HEK293 (cell line): ENCODE measurements around the gene NR4A3.

Experiments used
- BCL11A ChIP-seq: fragments of 450-650 bp; formaldehyde crosslinking; IDR thresholded peaks from 2 replicates; pipeline ENCODE4 v1.5.1; 2016; ENCODE audit warnings: low read depth, missing biosample characterization, missing genetic modification characterization
- EGR2 ChIP-seq: fragments of 450-650 bp; formaldehyde crosslinking; IDR thresholded peaks from 2 replicates; pipeline ENCODE4 v1.5.1; 2016; ENCODE audit warnings: low read depth, missing biosample characterization, missing genetic modification characterization
- FEZF1 ChIP-seq: fragments of 450-650 bp; formaldehyde crosslinking; IDR thresholded peaks from 2 replicates; pipeline ENCODE4 v1.5.1; 2016; ENCODE audit warnings: missing biosample characterization, missing genetic modification characterization
- IKZF3 ChIP-seq: fragments of 450-650 bp; IDR thresholded peaks from 2 replicates; pipeline ENCODE4 v1.5.0; 2018; ENCODE audit warnings: missing biosample characterization, mild to moderate bottlenecking, missing genetic modification characterization, moderate library complexity
- OSR2 ChIP-seq: fragments of 450-650 bp; formaldehyde crosslinking; IDR thresholded peaks from 2 replicates; pipeline ENCODE4 v1.5.1; 2016; ENCODE audit warnings: missing biosample characterization, missing genetic modification characterization
- OVOL3 ChIP-seq: fragments of 450-650 bp; formaldehyde crosslinking; IDR thresholded peaks from 2 replicates; pipeline ENCODE4 v1.5.1; 2016; ENCODE audit warnings: missing biosample characterization, missing genetic modification characterization
- SP7 ChIP-seq: fragments of 450-650 bp; formaldehyde crosslinking; IDR thresholded peaks from 2 replicates; pipeline ENCODE4 v1.5.1; 2016; ENCODE audit warnings: missing biosample characterization, missing genetic modification characterization
- TCF7L2 ChIP-seq: IDR thresholded peaks from 2 replicates; pipeline ENCODE4 v1.6.1; 2011; ENCODE audit warnings: low read depth, mild to moderate bottlenecking, inconsistent platforms, low read length, moderate library complexity, borderline replicate concordance
- WT1 ChIP-seq: fragments of 450-650 bp; formaldehyde crosslinking; IDR thresholded peaks from 2 replicates; pipeline ENCODE4 v1.5.1; 2016; ENCODE audit warnings: missing biosample characterization, missing genetic modification characterization
- YY2 ChIP-seq: fragments of 450-650 bp; formaldehyde crosslinking; IDR thresholded peaks from 2 replicates; pipeline ENCODE4 v1.5.1; 2016; ENCODE audit warnings: missing biosample characterization, missing genetic modification characterization
- ZBTB48 ChIP-seq: fragments of 450-650 bp; formaldehyde crosslinking; IDR thresholded peaks from 2 replicates; pipeline ENCODE4 v1.5.1; 2016; ENCODE audit warnings: missing biosample characterization, missing genetic modification characterization
- ZBTB8A ChIP-seq: fragments of 450-650 bp; formaldehyde crosslinking; IDR thresholded peaks from 2 replicates; pipeline ENCODE4 v1.5.1; 2016; ENCODE audit warnings: missing biosample characterization, missing genetic modification characterization
- ZNF121 ChIP-seq: fragments of 450-650 bp; formaldehyde crosslinking; IDR thresholded peaks from 2 replicates; pipeline ENCODE4 v1.5.1; 2016; ENCODE audit warnings: missing biosample characterization, missing genetic modification characterization
- ZNF174 ChIP-seq: fragments of 450-650 bp; formaldehyde crosslinking; IDR thresholded peaks from 2 replicates; pipeline ENCODE4 v1.5.0; 2017; ENCODE audit warnings: missing biosample characterization, mild to moderate bottlenecking, missing genetic modification characterization
- ZNF184 ChIP-seq: fragments of 450-650 bp; IDR thresholded peaks from 2 replicates; pipeline ENCODE4 v1.5.1; 2018; ENCODE audit warnings: missing biosample characterization, mild to moderate bottlenecking, missing genetic modification characterization
- ZNF416 ChIP-seq: fragments of 450-650 bp; formaldehyde crosslinking; IDR thresholded peaks from 2 replicates; pipeline ENCODE4 v1.5.1; 2016; ENCODE audit warnings: missing biosample characterization, missing genetic modification characterization
- ZNF560 ChIP-seq: fragments of 450-650 bp; formaldehyde crosslinking; IDR thresholded peaks from 2 replicates; pipeline ENCODE4 v1.5.1; 2017; ENCODE audit warnings: missing biosample characterization, missing genetic modification characterization, borderline replicate concordance
- ZNF561 ChIP-seq: fragments of 450-650 bp; IDR thresholded peaks from 2 replicates; pipeline ENCODE4 v1.5.1; 2018; ENCODE audit warnings: missing biosample characterization, missing genetic modification characterization, borderline replicate concordance
- ZNF571 ChIP-seq: fragments of 450-650 bp; formaldehyde crosslinking; IDR thresholded peaks from 2 replicates; pipeline ENCODE4 v1.5.0; 2017; ENCODE audit warnings: missing biosample characterization, missing genetic modification characterization
- ZNF701 ChIP-seq: fragments of 450-650 bp; formaldehyde crosslinking; IDR thresholded peaks from 2 replicates; pipeline ENCODE4 v1.5.1; 2016; ENCODE audit warnings: missing biosample characterization, missing genetic modification characterization
- ZNF777 ChIP-seq: fragments of 450-650 bp; formaldehyde crosslinking; IDR thresholded peaks from 2 replicates; pipeline ENCODE4 v1.5.1; 2017; ENCODE audit warnings: missing biosample characterization, missing genetic modification characterization, borderline replicate concordance
- ZNF843 ChIP-seq: fragments of 450-650 bp; formaldehyde crosslinking; IDR thresholded peaks from 2 replicates; pipeline ENCODE4 v1.5.1; 2016; ENCODE audit warnings: missing biosample characterization, missing genetic modification characterization
- ZSCAN30 ChIP-seq: fragments of 450-650 bp; IDR thresholded peaks from 2 replicates; pipeline ENCODE4 v1.5.1; 2018; ENCODE audit warnings: missing biosample characterization, mild to moderate bottlenecking, missing genetic modification characterization, moderate library complexity
- ZXDB ChIP-seq: fragments of 450-650 bp; formaldehyde crosslinking; IDR thresholded peaks from 2 replicates; pipeline ENCODE4 v1.5.1; 2016; ENCODE audit warnings: missing biosample characterization, missing genetic modification characterization
- TF ChIP-seq, protein P1 (sequence below): fragments of 450-650 bp; formaldehyde crosslinking; IDR thresholded peaks from 2 replicates; pipeline ENCODE4 v1.5.1; 2016; ENCODE audit warnings: missing biosample characterization, missing genetic modification characterization
- TF ChIP-seq, protein P2 (sequence below): fragments of 450-650 bp; formaldehyde crosslinking; IDR thresholded peaks from 2 replicates; pipeline ENCODE4 v1.5.1; 2017; ENCODE audit warnings: missing biosample characterization, missing genetic modification characterization
- TF ChIP-seq, protein P3 (sequence below): fragments of 450-650 bp; IDR thresholded peaks from 2 replicates; pipeline ENCODE4 v1.5.1; 2018; ENCODE audit warnings: missing biosample characterization, mild to moderate bottlenecking, missing genetic modification characterization
- TF ChIP-seq, protein P4 (sequence below): fragments of 450-650 bp; formaldehyde crosslinking; IDR thresholded peaks from 2 replicates; pipeline ENCODE4 v1.5.1; 2016; ENCODE audit warnings: missing biosample characterization, missing genetic modification characterization
- TF ChIP-seq, protein P5 (sequence below): fragments of 450-650 bp; formaldehyde crosslinking; IDR thresholded peaks from 2 replicates; pipeline ENCODE4 v1.5.1; 2016; ENCODE audit warnings: missing biosample characterization, missing genetic modification characterization
- TF ChIP-seq, protein P6 (sequence below): fragments of 450-650 bp; formaldehyde crosslinking; optimal IDR thresholded peaks from 2 replicates; pipeline ENCODE3; 2016; ENCODE audit warnings: missing biosample characterization, mild to moderate bottlenecking, missing genetic modification characterization

The NR4A3 gene

DNA sequence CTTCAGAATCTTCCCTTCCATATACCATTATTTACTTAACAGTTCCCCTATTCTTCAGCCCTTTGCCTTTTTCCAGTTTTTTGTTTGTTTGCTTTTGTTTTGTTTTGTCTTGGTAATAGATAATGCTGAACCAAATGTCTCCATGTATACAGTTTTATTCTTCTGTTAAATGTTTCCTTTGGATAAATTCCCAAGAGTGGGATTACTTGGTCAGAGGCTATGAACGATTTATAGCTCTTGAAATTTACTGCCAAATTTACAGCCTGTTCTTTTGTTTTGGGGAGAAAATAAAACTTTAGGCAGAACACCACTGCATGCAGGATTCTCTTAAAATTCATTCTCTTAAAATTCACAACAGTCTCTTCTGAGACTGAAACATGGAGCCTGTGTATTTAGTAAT is 38.6 kb downstream of the NR4A3 start (continued):
- TF ChIP-seq, protein P1, sequence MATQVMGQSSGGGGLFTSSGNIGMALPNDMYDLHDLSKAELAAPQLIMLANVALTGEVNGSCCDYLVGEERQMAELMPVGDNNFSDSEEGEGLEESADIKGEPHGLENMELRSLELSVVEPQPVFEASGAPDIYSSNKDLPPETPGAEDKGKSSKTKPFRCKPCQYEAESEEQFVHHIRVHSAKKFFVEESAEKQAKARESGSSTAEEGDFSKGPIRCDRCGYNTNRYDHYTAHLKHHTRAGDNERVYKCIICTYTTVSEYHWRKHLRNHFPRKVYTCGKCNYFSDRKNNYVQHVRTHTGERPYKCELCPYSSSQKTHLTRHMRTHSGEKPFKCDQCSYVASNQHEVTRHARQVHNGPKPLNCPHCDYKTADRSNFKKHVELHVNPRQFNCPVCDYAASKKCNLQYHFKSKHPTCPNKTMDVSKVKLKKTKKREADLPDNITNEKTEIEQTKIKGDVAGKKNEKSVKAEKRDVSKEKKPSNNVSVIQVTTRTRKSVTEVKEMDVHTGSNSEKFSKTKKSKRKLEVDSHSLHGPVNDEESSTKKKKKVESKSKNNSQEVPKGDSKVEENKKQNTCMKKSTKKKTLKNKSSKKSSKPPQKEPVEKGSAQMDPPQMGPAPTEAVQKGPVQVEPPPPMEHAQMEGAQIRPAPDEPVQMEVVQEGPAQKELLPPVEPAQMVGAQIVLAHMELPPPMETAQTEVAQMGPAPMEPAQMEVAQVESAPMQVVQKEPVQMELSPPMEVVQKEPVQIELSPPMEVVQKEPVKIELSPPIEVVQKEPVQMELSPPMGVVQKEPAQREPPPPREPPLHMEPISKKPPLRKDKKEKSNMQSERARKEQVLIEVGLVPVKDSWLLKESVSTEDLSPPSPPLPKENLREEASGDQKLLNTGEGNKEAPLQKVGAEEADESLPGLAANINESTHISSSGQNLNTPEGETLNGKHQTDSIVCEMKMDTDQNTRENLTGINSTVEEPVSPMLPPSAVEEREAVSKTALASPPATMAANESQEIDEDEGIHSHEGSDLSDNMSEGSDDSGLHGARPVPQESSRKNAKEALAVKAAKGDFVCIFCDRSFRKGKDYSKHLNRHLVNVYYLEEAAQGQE (tag by site-specific recombination), result no peak
- TF ChIP-seq ZXDB (tag by site-specific recombination) (peak; percentile 68), ZNF560 (tag by site-specific recombination) (no peak), EGR2 (tag by site-specific recombination) (no peak), ZNF571 (tag by site-specific recombination) (no peak), ZNF416 (tag by site-specific recombination) (no peak), ZNF561 (tag by site-specific recombination) (no peak), ZBTB48 (no peak), ZNF121 (tag by site-specific recombination) (no peak), YY2 (tag by site-specific recombination) (no peak), BCL11A (tag by site-specific recombination) (no peak), OVOL3 (tag by site-specific recombination) (peak; percentile 72), ZNF701 (tag by site-specific recombination) (no peak), SP7 (no peak), WT1 (tag by site-specific recombination) (peak; percentile 29; the same call in 1 of the 2 replicates), ZNF174 (tag by site-specific recombination) (no peak), ZNF184 (tag by site-specific recombination) (no peak), IKZF3 (tag by site-specific recombination) (peak; percentile 63; the same call in 1 of the 2 replicates), ZSCAN30 (tag by site-specific recombination) (peak; percentile 66), ZNF843 (tag by site-specific recombination) (peak; percentile 87), FEZF1 (tag by site-specific recombination) (peak; percentile 93), ZBTB8A (no peak), ZNF777 (tag by site-specific recombination) (no peak), TCF7L2 (no peak), OSR2 (peak; percentile 31; the same call in 1 of the 2 replicates)
- TF ChIP-seq, protein P2, sequence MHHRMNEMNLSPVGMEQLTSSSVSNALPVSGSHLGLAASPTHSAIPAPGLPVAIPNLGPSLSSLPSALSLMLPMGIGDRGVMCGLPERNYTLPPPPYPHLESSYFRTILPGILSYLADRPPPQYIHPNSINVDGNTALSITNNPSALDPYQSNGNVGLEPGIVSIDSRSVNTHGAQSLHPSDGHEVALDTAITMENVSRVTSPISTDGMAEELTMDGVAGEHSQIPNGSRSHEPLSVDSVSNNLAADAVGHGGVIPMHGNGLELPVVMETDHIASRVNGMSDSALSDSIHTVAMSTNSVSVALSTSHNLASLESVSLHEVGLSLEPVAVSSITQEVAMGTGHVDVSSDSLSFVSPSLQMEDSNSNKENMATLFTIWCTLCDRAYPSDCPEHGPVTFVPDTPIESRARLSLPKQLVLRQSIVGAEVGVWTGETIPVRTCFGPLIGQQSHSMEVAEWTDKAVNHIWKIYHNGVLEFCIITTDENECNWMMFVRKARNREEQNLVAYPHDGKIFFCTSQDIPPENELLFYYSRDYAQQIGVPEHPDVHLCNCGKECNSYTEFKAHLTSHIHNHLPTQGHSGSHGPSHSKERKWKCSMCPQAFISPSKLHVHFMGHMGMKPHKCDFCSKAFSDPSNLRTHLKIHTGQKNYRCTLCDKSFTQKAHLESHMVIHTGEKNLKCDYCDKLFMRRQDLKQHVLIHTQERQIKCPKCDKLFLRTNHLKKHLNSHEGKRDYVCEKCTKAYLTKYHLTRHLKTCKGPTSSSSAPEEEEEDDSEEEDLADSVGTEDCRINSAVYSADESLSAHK, result peak; percentile 72
- TF ChIP-seq, protein P3, sequence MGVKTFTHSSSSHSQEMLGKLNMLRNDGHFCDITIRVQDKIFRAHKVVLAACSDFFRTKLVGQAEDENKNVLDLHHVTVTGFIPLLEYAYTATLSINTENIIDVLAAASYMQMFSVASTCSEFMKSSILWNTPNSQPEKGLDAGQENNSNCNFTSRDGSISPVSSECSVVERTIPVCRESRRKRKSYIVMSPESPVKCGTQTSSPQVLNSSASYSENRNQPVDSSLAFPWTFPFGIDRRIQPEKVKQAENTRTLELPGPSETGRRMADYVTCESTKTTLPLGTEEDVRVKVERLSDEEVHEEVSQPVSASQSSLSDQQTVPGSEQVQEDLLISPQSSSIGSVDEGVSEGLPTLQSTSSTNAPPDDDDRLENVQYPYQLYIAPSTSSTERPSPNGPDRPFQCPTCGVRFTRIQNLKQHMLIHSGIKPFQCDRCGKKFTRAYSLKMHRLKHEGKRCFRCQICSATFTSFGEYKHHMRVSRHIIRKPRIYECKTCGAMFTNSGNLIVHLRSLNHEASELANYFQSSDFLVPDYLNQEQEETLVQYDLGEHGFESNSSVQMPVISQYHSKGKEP, result 0 out of 2 replicates have a peak, but pooled peaks have one; percentile 9
- TF ChIP-seq, protein P4, sequence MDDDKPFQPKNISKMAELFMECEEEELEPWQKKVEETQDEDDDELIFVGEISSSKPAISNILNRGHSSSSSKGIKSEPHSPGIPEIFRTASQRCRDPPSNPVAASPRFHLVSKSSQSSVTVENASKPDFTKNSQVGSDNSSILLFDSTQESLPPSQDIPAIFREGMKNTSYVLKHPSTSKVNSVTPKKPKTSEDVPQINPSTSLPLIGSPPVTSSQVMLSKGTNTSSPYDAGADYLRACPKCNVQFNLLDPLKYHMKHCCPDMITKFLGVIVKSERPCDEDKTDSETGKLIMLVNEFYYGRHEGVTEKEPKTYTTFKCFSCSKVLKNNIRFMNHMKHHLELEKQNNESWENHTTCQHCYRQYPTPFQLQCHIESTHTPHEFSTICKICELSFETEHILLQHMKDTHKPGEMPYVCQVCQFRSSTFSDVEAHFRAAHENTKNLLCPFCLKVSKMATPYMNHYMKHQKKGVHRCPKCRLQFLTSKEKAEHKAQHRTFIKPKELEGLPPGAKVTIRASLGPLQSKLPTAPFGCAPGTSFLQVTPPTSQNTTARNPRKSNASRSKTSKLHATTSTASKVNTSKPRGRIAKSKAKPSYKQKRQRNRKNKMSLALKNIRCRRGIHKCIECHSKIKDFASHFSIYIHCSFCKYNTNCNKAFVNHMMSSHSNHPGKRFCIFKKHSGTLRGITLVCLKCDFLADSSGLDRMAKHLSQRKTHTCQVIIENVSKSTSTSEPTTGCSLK (tag by site-specific recombination), result no peak
- TF ChIP-seq, protein P5, sequence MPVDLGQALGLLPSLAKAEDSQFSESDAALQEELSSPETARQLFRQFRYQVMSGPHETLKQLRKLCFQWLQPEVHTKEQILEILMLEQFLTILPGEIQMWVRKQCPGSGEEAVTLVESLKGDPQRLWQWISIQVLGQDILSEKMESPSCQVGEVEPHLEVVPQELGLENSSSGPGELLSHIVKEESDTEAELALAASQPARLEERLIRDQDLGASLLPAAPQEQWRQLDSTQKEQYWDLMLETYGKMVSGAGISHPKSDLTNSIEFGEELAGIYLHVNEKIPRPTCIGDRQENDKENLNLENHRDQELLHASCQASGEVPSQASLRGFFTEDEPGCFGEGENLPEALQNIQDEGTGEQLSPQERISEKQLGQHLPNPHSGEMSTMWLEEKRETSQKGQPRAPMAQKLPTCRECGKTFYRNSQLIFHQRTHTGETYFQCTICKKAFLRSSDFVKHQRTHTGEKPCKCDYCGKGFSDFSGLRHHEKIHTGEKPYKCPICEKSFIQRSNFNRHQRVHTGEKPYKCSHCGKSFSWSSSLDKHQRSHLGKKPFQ (tag by site-specific recombination), result no peak
- TF ChIP-seq, protein P6, sequence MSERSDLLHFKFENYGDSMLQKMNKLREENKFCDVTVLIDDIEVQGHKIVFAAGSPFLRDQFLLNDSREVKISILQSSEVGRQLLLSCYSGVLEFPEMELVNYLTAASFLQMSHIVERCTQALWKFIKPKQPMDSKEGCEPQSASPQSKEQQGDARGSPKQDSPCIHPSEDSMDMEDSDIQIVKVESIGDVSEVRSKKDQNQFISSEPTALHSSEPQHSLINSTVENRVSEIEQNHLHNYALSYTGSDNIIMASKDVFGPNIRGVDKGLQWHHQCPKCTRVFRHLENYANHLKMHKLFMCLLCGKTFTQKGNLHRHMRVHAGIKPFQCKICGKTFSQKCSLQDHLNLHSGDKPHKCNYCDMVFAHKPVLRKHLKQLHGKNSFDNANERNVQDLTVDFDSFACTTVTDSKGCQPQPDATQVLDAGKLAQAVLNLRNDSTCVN (tag by site-specific recombination), result no peak
